Keratinocyte (primary cell): ENCODE measurements around the gene USP13. TPM values are rescaled to one million over a fixed set of nuclear protein-coding genes. Genes with fewer than 3 reads are reported as not detected.

Experiments
- DNase-seq: peaks from one replicate; pipeline ENCODE4 v3.0.0-alpha.2; 2011; ENCODE audit warnings: low read depth, missing footprints, low spot score
- FAIRE-seq: peaks from 2 replicates; lab custom pipeline; 2011; peaks lifted over from hg19 to GRCh38; lab: Jason Lieb, UNC
- H2AFZ ChIP-seq: 2 replicates; pipeline ENCODE4 v1.6.0; 2012; ENCODE audit warnings: low read length, control low read depth, inconsistent platforms; ENCODE audit not compliant: control insufficient read depth
- H3K27ac ChIP-seq: 2 replicates; pipeline ENCODE4 v1.5.1; 2011; ENCODE audit warnings: low read length; ENCODE audit not compliant: control insufficient read depth, insufficient read depth
- H3K27me3 ChIP-seq: 3 replicates; pipeline ENCODE4 v1.6.0; 2011; ENCODE audit warnings: low read length; ENCODE audit not compliant: control insufficient read depth, insufficient read depth; ENCODE audit errors: extremely low read depth
- H3K36me3 ChIP-seq, 2 experiments: 2 replicates in 1 of 2; 3 replicates in 1 of 2; pipeline ENCODE4 v1.5.1; 2011; ENCODE audit warnings: low read length in 2 of 2, mild to moderate bottlenecking in 1 of 2; ENCODE audit not compliant: control insufficient read depth in 2 of 2, insufficient read depth in 2 of 2; ENCODE audit errors: extremely low read depth in 1 of 2
- H3K4me1 ChIP-seq: 3 replicates; pipeline ENCODE4 v1.5.1; 2011; ENCODE audit warnings: low read length; ENCODE audit not compliant: control insufficient read depth, insufficient read depth; ENCODE audit errors: extremely low read depth
- H3K4me2 ChIP-seq: 3 replicates; pipeline ENCODE4 v1.6.0; 2011; ENCODE audit warnings: low read depth, low read length; ENCODE audit not compliant: control insufficient read depth, insufficient read depth; ENCODE audit errors: extremely low read depth
- H3K4me3 ChIP-seq, 3 experiments: fragments of 200-600 bp in 1 of 3; sonication (generic) in 1 of 3; 2 replicates in 2 of 3; 3 replicates in 1 of 3; pipeline ENCODE4 v1.5.1; 2011 to 2016; ENCODE audit warnings: low read length in 3 of 3, mild to moderate bottlenecking in 3 of 3, control low read depth in 2 of 3, inconsistent platforms in 1 of 3, low read depth in 1 of 3, mixed read lengths in 1 of 3, mixed run types in 1 of 3, moderate library complexity in 1 of 3; ENCODE audit not compliant: control insufficient read depth in 2 of 3, insufficient read depth in 2 of 3; ENCODE audit errors: extremely low read depth in 1 of 3
- H3K79me2 ChIP-seq: 2 replicates; pipeline ENCODE4 v1.6.0; 2012; ENCODE audit warnings: low read length; ENCODE audit not compliant: control insufficient read depth, insufficient read depth
- H3K9ac ChIP-seq: 3 replicates; pipeline ENCODE4 v1.6.0; 2011; ENCODE audit warnings: low read length; ENCODE audit not compliant: control insufficient read depth, insufficient read depth; ENCODE audit errors: extremely low read depth
- H3K9me1 ChIP-seq: 3 replicates; pipeline ENCODE4 v1.6.0; 2011; ENCODE audit warnings: low read length; ENCODE audit not compliant: control insufficient read depth, insufficient read depth; ENCODE audit errors: extremely low read depth
- H3K9me3 ChIP-seq: 2 replicates; pipeline ENCODE4 v1.5.1; 2012; ENCODE audit warnings: low read depth, low read length; ENCODE audit not compliant: control insufficient read depth
- H4K20me1 ChIP-seq: 3 replicates; pipeline ENCODE4 v1.6.0; 2011; ENCODE audit warnings: low read length; ENCODE audit not compliant: control insufficient read depth, insufficient read depth; ENCODE audit errors: extremely low read depth
- EZH2 ChIP-seq: IDR thresholded peaks from one replicate; pipeline ENCODE4 v1.6.1; 2012; ENCODE audit warnings: inconsistent platforms, mild to moderate bottlenecking, low read length, moderate library complexity
- dilution Hi-C: fragments of 300-500 bp; cut with MboI; formaldehyde crosslinking; loops from one replicate; pipeline ENCODE4 v1.7.0; 2020; ENCODE audit warnings: low sequenced_read_pairs; ENCODE audit not compliant: extremely low pct_ligation_motif_present
- polyA plus RNA-seq, 5 experiments: library from polyadenylated mRNA; depleted of rRNA in 3 of 5; stranded (reverse) in 3 of 5; stranded (forward) in 1 of 5; unstranded in 1 of 5; fragments of >200 nt; gene quantifications; 1 replicate in 1 of 5; 2 replicates in 3 of 5; 3 replicates in 1 of 5; pipeline versions ENCODE4 v1.2.1 to v1.2.3, GENCODE V29; 2011 to 2012; ENCODE audit warnings: missing spikeins in 2 of 5, low read depth in 1 of 5, low replicate concordance in 1 of 5
- TF ChIP-seq, protein P1 (sequence below), 3 experiments: IDR thresholded peaks in 1 of 3; conservative IDR thresholded peaks in 1 of 3; optimal IDR thresholded peaks in 1 of 3; 2 replicates in 2 of 3; 3 replicates in 1 of 3; pipeline versions ENCODE3 to v1.5.1; 2011; ENCODE audit warnings: low read length in 3 of 3, mild to moderate bottlenecking in 3 of 3, moderate library complexity in 2 of 3, control low read depth in 1 of 3, inconsistent platforms in 1 of 3; ENCODE audit not compliant: insufficient read depth in 2 of 3; ENCODE audit errors: extremely low read depth in 1 of 3

The USP13 gene
- polyA plus RNA-seq, 1 donor (not counting 4 experiments of a cell fraction or from before 2014, with no cell fraction given): 3.3 TPM

DNA sequence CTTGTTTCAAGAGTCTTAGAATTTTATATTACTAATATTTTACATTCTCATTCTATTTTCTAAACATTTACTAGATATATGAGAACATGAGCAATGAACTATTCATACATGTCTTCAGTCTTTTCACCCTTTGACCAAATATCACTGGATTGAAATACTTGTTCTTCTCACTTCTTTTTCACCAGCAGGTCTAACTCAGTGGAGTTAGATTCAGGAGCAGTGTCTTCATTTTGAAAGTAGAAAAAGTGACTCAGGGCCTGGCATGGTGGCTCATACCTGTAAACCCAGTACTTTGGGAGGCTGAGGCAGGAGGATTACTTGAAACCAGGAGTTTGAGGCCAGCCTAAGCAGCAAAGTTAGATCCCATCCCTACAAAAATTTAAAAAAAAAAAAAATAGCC is 70.8 kb downstream of the USP13 start:
- Histone ChIP-seq H2AFZ (no peak overlapping the region), H3K79me2 (no peaks in the 10 kb centered on the region), H3K9me1 (no peaks in the 10 kb centered on the region), H3K4me3 (no peak overlapping the region), H3K27me3 (no peaks in the 10 kb centered on the region), H3K27ac (no peak overlapping the region), H3K4me2 (no peak overlapping the region), H3K9ac (no peak overlapping the region), H3K36me3 (no peaks in the 10 kb centered on the region), H4K20me1 (no peaks in the 10 kb centered on the region), H3K4me1 (no peaks in the 10 kb centered on the region), H3K9me3 (no peaks in the 10 kb centered on the region)
- FAIRE-seq (no peak), DNase-seq (no peak)
- dilution Hi-C loops: no loop called here
- TF ChIP-seq, protein P1, sequence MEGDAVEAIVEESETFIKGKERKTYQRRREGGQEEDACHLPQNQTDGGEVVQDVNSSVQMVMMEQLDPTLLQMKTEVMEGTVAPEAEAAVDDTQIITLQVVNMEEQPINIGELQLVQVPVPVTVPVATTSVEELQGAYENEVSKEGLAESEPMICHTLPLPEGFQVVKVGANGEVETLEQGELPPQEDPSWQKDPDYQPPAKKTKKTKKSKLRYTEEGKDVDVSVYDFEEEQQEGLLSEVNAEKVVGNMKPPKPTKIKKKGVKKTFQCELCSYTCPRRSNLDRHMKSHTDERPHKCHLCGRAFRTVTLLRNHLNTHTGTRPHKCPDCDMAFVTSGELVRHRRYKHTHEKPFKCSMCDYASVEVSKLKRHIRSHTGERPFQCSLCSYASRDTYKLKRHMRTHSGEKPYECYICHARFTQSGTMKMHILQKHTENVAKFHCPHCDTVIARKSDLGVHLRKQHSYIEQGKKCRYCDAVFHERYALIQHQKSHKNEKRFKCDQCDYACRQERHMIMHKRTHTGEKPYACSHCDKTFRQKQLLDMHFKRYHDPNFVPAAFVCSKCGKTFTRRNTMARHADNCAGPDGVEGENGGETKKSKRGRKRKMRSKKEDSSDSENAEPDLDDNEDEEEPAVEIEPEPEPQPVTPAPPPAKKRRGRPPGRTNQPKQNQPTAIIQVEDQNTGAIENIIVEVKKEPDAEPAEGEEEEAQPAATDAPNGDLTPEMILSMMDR (optimal IDR thresholded peaks at IDR 0.05 in 1 of 3, IDR thresholded peaks at IDR 0.05 in 1 of 3, conservative IDR thresholded peaks at IDR 0.05 in 1 of 3; ENCODE audit: extremely low read depth in 1 of 3, insufficient read depth in 2 of 3, low read length in 3 of 3): no peak
- no peak for TF ChIP-seq EZH2

DNA sequence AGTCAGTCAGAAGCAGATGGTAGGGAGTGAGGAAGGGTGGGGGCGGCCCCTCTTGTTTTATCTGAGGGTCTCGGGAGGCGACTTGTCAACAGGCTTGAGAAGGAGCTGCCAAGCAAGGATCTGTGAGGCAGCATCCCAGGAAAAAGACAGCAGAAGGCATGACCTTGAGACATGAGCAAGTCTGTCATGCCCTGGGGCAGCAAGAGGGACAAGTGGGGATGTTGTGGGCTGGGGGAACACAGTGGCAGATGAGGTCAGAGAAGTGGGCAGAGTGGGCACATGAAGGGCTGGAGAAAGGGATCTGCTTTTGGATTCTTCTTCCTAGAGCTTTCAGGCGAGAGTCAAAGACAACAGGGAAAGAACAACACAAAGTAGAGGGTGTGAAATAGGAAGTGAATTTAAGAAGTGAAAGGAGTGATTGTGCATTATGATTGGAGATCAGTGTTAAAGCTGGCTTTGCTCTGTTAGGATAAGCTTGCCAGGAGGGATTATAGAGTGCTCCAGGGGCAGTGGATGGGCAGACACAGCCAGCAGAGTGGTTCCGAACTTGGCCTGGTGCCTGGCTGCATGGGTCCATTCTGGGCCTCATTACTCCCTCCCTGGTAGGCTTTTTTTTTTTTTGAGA is 73.3 kb downstream of the USP13 start:
- no peaks in the 10 kb centered on the region for H3K4me1 ChIP-seq
- no peaks in the 10 kb centered on the region for H3K27me3 ChIP-seq
- no peaks in the 10 kb centered on the region for H3K36me3 ChIP-seq
- H2AFZ ChIP-seq: no peak overlapping the region
- FAIRE-seq (no peak), DNase-seq (no peak)
- no peaks in the 10 kb centered on the region for H3K9me3 ChIP-seq
- no peaks in the 10 kb centered on the region for H3K79me2 ChIP-seq
- H3K4me3 ChIP-seq: no peak overlapping the region
- TF ChIP-seq, protein P1 (optimal IDR thresholded peaks at IDR 0.05 in 1 of 3, IDR thresholded peaks at IDR 0.05 in 1 of 3, conservative IDR thresholded peaks at IDR 0.05 in 1 of 3; ENCODE audit: extremely low read depth in 1 of 3, insufficient read depth in 2 of 3, low read length in 3 of 3): no peak
- no peak for TF ChIP-seq EZH2
- H3K9ac ChIP-seq: no peak overlapping the region
- dilution Hi-C loops: no loop called here
- H3K27ac ChIP-seq: no peak overlapping the region
- H3K9me1 ChIP-seq: no peaks in the 10 kb centered on the region
- H3K4me2 ChIP-seq: no peak overlapping the region
- H4K20me1 ChIP-seq: no peaks in the 10 kb centered on the region
